HEK293 (cell line): ENCODE results near the gene GOLGA1.

Experiments
- GLIS2 ChIP-seq: fragments of 450-650 bp; formaldehyde crosslinking; IDR thresholded peaks from 2 replicates; pipeline ENCODE4 v1.5.1; 2016; ENCODE audit warnings: missing biosample characterization, missing genetic modification characterization
- KLF10 ChIP-seq: fragments of 450-650 bp; IDR thresholded peaks from 2 replicates; pipeline ENCODE4 v1.5.1; 2018; ENCODE audit warnings: missing biosample characterization, mild to moderate bottlenecking, missing genetic modification characterization
- KLF7 ChIP-seq: fragments of 450-650 bp; formaldehyde crosslinking; IDR thresholded peaks from 2 replicates; pipeline ENCODE4 v1.5.1; 2016; ENCODE audit warnings: missing biosample characterization, missing genetic modification characterization, borderline replicate concordance
- KLF9 ChIP-seq: fragments of 450-650 bp; formaldehyde crosslinking; IDR thresholded peaks from 2 replicates; pipeline ENCODE4 v1.5.1; 2016; ENCODE audit warnings: missing biosample characterization, missing genetic modification characterization, low read depth
- REPIN1 ChIP-seq: fragments of 450-650 bp; formaldehyde crosslinking; IDR thresholded peaks from 2 replicates; pipeline ENCODE4 v1.5.1; 2017; ENCODE audit warnings: missing biosample characterization, missing genetic modification characterization, low read depth
- SP2 ChIP-seq: fragments of 450-650 bp; formaldehyde crosslinking; IDR thresholded peaks from 2 replicates; pipeline ENCODE4 v1.5.1; 2016; ENCODE audit warnings: missing biosample characterization, missing genetic modification characterization
- ZBTB20 ChIP-seq: fragments of 450-650 bp; formaldehyde crosslinking; IDR thresholded peaks from 2 replicates; pipeline ENCODE4 v1.5.1; 2016; ENCODE audit warnings: missing biosample characterization, missing genetic modification characterization
- ZBTB48 ChIP-seq: fragments of 450-650 bp; formaldehyde crosslinking; IDR thresholded peaks from 2 replicates; pipeline ENCODE4 v1.5.1; 2016; ENCODE audit warnings: missing biosample characterization, missing genetic modification characterization
- ZBTB7A ChIP-seq: fragments of 450-650 bp; formaldehyde crosslinking; IDR thresholded peaks from 2 replicates; pipeline ENCODE4 v1.5.1; 2016; ENCODE audit warnings: low read depth, missing biosample characterization, missing genetic modification characterization
- ZFP3 ChIP-seq: fragments of 450-650 bp; formaldehyde crosslinking; IDR thresholded peaks from 2 replicates; pipeline ENCODE4 v1.5.1; 2016; ENCODE audit warnings: low read depth, missing biosample characterization, missing genetic modification characterization
- ZFP69B ChIP-seq: fragments of 450-650 bp; formaldehyde crosslinking; IDR thresholded peaks from 2 replicates; pipeline ENCODE4 v1.5.1; 2016; ENCODE audit warnings: missing biosample characterization, missing genetic modification characterization
- ZNF140 ChIP-seq: fragments of 450-650 bp; formaldehyde crosslinking; IDR thresholded peaks from 2 replicates; pipeline ENCODE4 v1.5.1; 2016; ENCODE audit warnings: missing biosample characterization, missing genetic modification characterization
- ZNF155 ChIP-seq: fragments of 450-650 bp; formaldehyde crosslinking; IDR thresholded peaks from 2 replicates; pipeline ENCODE4 v1.5.1; 2016; ENCODE audit warnings: missing biosample characterization, missing genetic modification characterization
- ZNF157 ChIP-seq: fragments of 450-650 bp; formaldehyde crosslinking; IDR thresholded peaks from 2 replicates; pipeline ENCODE4 v1.5.1; 2016; ENCODE audit warnings: missing biosample characterization, missing genetic modification characterization
- ZNF19 ChIP-seq: fragments of 450-650 bp; formaldehyde crosslinking; IDR thresholded peaks from 2 replicates; pipeline ENCODE4; 2016; ENCODE audit warnings: missing biosample characterization, missing genetic modification characterization, low read depth
- ZNF23 ChIP-seq: fragments of 450-650 bp; formaldehyde crosslinking; IDR thresholded peaks from 2 replicates; pipeline ENCODE4 v1.5.1; 2016; ENCODE audit warnings: missing biosample characterization, missing genetic modification characterization, borderline replicate concordance
- ZNF239 ChIP-seq: fragments of 450-650 bp; formaldehyde crosslinking; IDR thresholded peaks from 2 replicates; pipeline ENCODE4 v1.5.1; 2016; ENCODE audit warnings: missing biosample characterization, missing genetic modification characterization
- ZNF248 ChIP-seq: fragments of 450-650 bp; formaldehyde crosslinking; IDR thresholded peaks from 2 replicates; pipeline ENCODE4 v1.5.1; 2017; ENCODE audit warnings: missing biosample characterization, missing genetic modification characterization
- ZNF311 ChIP-seq: fragments of 450-650 bp; formaldehyde crosslinking; IDR thresholded peaks from 2 replicates; pipeline ENCODE4 v1.5.1; 2017; ENCODE audit warnings: missing biosample characterization, missing genetic modification characterization, borderline replicate concordance
- ZNF423 ChIP-seq: fragments of 450-650 bp; formaldehyde crosslinking; IDR thresholded peaks from 2 replicates; pipeline ENCODE4 v1.5.1; 2016; ENCODE audit warnings: missing biosample characterization, missing genetic modification characterization
- ZNF544 ChIP-seq: fragments of 450-650 bp; formaldehyde crosslinking; IDR thresholded peaks from 2 replicates; pipeline ENCODE4 v1.5.0; 2017; ENCODE audit warnings: missing biosample characterization, missing genetic modification characterization
- ZNF555 ChIP-seq: fragments of 450-650 bp; formaldehyde crosslinking; conservative IDR thresholded peaks from 2 replicates; pipeline ENCODE4 v1.5.1; 2017; ENCODE audit warnings: missing biosample characterization, mild to moderate bottlenecking, missing genetic modification characterization, inconsistent platforms
- ZNF600 ChIP-seq: fragments of 450-650 bp; formaldehyde crosslinking; IDR thresholded peaks from 2 replicates; pipeline ENCODE4 v1.5.1; 2016; ENCODE audit warnings: missing biosample characterization, missing genetic modification characterization
- ZNF654 ChIP-seq: fragments of 450-650 bp; formaldehyde crosslinking; IDR thresholded peaks from 2 replicates; pipeline ENCODE4 v1.5.1; 2016; ENCODE audit warnings: low read depth, missing biosample characterization, missing genetic modification characterization
- ZNF670 ChIP-seq: fragments of 450-650 bp; formaldehyde crosslinking; IDR thresholded peaks from 2 replicates; pipeline ENCODE4 v1.5.1; 2016; ENCODE audit warnings: missing biosample characterization, missing genetic modification characterization, low read depth
- ZNF701 ChIP-seq: fragments of 450-650 bp; formaldehyde crosslinking; IDR thresholded peaks from 2 replicates; pipeline ENCODE4 v1.5.1; 2016; ENCODE audit warnings: missing biosample characterization, missing genetic modification characterization
- ZNF768 ChIP-seq: fragments of 450-650 bp; formaldehyde crosslinking; IDR thresholded peaks from 2 replicates; pipeline ENCODE4 v1.5.1; 2018; ENCODE audit warnings: missing biosample characterization, mild to moderate bottlenecking, missing genetic modification characterization
- ZNF837 ChIP-seq: fragments of 450-650 bp; formaldehyde crosslinking; IDR thresholded peaks from 2 replicates; pipeline ENCODE4 v1.5.1; 2016; ENCODE audit warnings: missing biosample characterization, missing genetic modification characterization
- ZXDB ChIP-seq: fragments of 450-650 bp; formaldehyde crosslinking; IDR thresholded peaks from 2 replicates; pipeline ENCODE4 v1.5.1; 2016; ENCODE audit warnings: missing biosample characterization, missing genetic modification characterization
- TF ChIP-seq, protein P1 (sequence below): fragments of 450-650 bp; formaldehyde crosslinking; IDR thresholded peaks from 2 replicates; pipeline ENCODE4 v1.5.1; 2016; ENCODE audit warnings: missing biosample characterization, missing genetic modification characterization
- TF ChIP-seq, protein P2 (sequence below): fragments of 450-650 bp; formaldehyde crosslinking; IDR thresholded peaks from 2 replicates; pipeline ENCODE4 v1.5.1; 2016; ENCODE audit warnings: missing biosample characterization, missing genetic modification characterization
- TF ChIP-seq, protein P3 (sequence below): IDR thresholded peaks from 2 replicates; pipeline ENCODE4 v1.6.1; 2011; ENCODE audit warnings: mild to moderate bottlenecking, low read depth, low read length, borderline replicate concordance
- TF ChIP-seq, protein P4 (sequence below): fragments of 450-650 bp; formaldehyde crosslinking; IDR thresholded peaks from 2 replicates; pipeline ENCODE4 v1.5.1; 2016; ENCODE audit warnings: missing biosample characterization, missing genetic modification characterization, borderline replicate concordance

GOLGA1 gene

DNA sequence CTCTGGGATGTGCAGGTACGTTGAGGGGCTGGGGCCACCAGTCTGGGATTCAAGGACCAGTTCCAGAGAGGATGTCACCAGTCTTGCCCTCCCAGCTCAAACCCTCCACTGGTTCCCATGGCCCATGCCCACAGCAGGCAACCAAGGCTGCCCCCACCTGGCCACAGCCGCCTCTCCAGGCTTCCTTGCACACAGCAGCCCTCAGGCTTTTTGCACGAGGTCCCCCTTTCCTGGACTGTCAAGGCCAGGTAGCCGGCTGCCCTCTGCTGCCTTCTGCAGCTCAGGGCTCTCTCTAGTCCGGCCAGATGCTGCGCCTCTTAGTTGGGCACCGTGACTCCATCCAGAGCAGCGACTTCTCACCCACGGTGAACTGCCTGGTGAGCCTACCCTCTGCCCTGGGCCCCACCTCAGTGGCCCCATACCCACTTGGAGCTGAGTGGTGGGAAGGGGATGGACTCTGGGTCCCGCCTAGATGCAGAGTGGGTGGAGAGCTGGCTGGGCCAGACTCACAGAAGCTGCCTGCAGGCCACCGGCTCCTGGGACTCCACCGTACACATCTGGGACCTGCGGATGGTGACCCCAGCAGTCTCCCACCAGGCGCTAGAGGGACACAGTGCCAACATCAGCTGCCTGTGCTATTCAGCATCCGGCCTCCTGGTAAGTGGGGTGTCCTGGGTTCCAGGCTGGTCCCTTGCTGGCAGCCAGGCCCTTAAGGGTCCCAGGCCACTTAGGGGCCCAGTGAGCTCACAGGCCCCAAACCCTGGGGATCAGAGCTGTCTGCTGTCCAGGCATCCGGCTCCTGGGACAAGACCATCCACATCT lies 84.7 kb downstream of the GOLGA1 start (continued):
- TF ChIP-seq, protein P1, sequence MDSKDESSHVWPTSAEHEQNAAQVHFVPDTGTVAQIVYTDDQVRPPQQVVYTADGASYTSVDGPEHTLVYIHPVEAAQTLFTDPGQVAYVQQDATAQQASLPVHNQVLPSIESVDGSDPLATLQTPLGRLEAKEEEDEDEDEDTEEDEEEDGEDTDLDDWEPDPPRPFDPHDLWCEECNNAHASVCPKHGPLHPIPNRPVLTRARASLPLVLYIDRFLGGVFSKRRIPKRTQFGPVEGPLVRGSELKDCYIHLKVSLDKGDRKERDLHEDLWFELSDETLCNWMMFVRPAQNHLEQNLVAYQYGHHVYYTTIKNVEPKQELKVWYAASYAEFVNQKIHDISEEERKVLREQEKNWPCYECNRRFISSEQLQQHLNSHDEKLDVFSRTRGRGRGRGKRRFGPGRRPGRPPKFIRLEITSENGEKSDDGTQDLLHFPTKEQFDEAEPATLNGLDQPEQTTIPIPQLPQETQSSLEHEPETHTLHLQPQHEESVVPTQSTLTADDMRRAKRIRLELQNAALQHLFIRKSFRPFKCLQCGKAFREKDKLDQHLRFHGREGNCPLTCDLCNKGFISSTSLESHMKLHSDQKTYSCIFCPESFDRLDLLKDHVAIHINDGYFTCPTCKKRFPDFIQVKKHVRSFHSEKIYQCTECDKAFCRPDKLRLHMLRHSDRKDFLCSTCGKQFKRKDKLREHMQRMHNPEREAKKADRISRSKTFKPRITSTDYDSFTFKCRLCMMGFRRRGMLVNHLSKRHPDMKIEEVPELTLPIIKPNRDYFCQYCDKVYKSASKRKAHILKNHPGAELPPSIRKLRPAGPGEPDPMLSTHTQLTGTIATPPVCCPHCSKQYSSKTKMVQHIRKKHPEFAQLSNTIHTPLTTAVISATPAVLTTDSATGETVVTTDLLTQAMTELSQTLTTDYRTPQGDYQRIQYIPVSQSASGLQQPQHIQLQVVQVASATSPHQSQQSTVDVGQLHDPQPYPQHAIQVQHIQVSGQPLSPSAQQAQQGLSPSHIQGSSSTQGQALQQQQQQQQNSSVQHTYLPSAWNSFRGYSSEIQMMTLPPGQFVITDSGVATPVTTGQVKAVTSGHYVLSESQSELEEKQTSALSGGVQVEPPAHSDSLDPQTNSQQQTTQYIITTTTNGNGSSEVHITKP (tag by site-specific recombination): peak; percentile 21; the same call in 1 of the 2 replicates
- TF ChIP-seq ZNF654 (tag by site-specific recombination): 0 out of 2 replicates have a peak, but pooled peaks have one; percentile 20
- no peak for TF ChIP-seq ZNF555 (tag by site-specific recombination)
- no peak for TF ChIP-seq ZXDB (tag by site-specific recombination)
- no peak for TF ChIP-seq ZNF155
- TF ChIP-seq ZNF544 (tag by site-specific recombination): no peak
- peak; percentile 28 for TF ChIP-seq ZBTB20 (tag by site-specific recombination)
- no peak for TF ChIP-seq KLF7 (tag by site-specific recombination)
- TF ChIP-seq KLF9: no peak
- TF ChIP-seq ZNF837 (tag by site-specific recombination): no peak
- TF ChIP-seq ZBTB48 (tag by site-specific recombination): 0 out of 2 replicates have a peak, but pooled peaks have one; percentile 36
- TF ChIP-seq, protein P2, sequence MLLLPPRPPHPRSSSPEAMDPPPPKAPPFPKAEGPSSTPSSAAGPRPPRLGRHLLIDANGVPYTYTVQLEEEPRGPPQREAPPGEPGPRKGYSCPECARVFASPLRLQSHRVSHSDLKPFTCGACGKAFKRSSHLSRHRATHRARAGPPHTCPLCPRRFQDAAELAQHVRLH (tag by site-specific recombination): no peak
- TF ChIP-seq ZNF157 (tag by site-specific recombination): no peak
- TF ChIP-seq ZNF248 (tag by site-specific recombination): no peak
- TF ChIP-seq ZNF239 (tag by site-specific recombination): no peak
- TF ChIP-seq ZNF768 (tag by site-specific recombination): no peak
- TF ChIP-seq ZNF311 (tag by site-specific recombination): no peak
- TF ChIP-seq ZFP3: no peak
- TF ChIP-seq ZBTB7A (tag by site-specific recombination): no peak
- TF ChIP-seq, protein P3, sequence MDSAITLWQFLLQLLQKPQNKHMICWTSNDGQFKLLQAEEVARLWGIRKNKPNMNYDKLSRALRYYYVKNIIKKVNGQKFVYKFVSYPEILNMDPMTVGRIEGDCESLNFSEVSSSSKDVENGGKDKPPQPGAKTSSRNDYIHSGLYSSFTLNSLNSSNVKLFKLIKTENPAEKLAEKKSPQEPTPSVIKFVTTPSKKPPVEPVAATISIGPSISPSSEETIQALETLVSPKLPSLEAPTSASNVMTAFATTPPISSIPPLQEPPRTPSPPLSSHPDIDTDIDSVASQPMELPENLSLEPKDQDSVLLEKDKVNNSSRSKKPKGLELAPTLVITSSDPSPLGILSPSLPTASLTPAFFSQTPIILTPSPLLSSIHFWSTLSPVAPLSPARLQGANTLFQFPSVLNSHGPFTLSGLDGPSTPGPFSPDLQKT: no peak
- no peak for TF ChIP-seq REPIN1
- TF ChIP-seq, protein P4, sequence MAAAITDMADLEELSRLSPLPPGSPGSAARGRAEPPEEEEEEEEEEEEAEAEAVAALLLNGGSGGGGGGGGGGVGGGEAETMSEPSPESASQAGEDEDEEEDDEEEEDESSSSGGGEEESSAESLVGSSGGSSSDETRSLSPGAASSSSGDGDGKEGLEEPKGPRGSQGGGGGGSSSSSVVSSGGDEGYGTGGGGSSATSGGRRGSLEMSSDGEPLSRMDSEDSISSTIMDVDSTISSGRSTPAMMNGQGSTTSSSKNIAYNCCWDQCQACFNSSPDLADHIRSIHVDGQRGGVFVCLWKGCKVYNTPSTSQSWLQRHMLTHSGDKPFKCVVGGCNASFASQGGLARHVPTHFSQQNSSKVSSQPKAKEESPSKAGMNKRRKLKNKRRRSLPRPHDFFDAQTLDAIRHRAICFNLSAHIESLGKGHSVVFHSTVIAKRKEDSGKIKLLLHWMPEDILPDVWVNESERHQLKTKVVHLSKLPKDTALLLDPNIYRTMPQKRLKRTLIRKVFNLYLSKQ (tag by site-specific recombination): no peak
- TF ChIP-seq ZFP69B (tag by site-specific recombination): peak; percentile 84
- no peak for TF ChIP-seq ZNF19
- TF ChIP-seq ZNF670 (tag by site-specific recombination): no peak
- no peak for TF ChIP-seq KLF10
- no peak for TF ChIP-seq ZNF701
- TF ChIP-seq ZNF600 (tag by site-specific recombination): peak; percentile 76; the same call in 1 of the 2 replicates
- TF ChIP-seq ZNF23 (tag by site-specific recombination): peak; percentile 68; the same call in 1 of the 2 replicates
- no peak for TF ChIP-seq ZNF140 (tag by site-specific recombination)
- TF ChIP-seq SP2: peak; percentile 8; the same call in 1 of the 2 replicates
- 0 out of 2 replicates have a peak, but pooled peaks have one; percentile 21 for TF ChIP-seq GLIS2 (tag by site-specific recombination)
- no peak for TF ChIP-seq ZNF423 (tag by site-specific recombination)
